ENCODE measurements around the gene EIPR1. TPM values are rescaled to one million over a fixed set of nuclear protein-coding genes. Genes with fewer than 3 reads are reported as not detected.
"Not testable (repeated sequence)": the region's sequence is repeated elsewhere in the genome, so short reads cannot be mapped to it uniquely, and the experiment has no call there.

Gene EIPR1
- total RNA-seq, 2 experiments from 2014 or later, result 39.1 to 42.7 TPM

- CTCF ChIA-PET, POLR2A ChIA-PET: not testable (repeated sequence)
These were observed 8.1 kb downstream of the EIPR1 start for GRCh38 chr2:3369340-3370181.

- POLR2A ChIA-PET, result no interaction called here
- CTCF ChIA-PET, result no interaction called here
These were observed 9.3 kb downstream of the EIPR1 start for GRCh38 chr2:3368261-3368722.

- ChIA-PET POLR2A (no interaction called here), CTCF (no interaction called here)
These were observed 12.4 kb downstream of the EIPR1 start for GRCh38 chr2:3365219-3365618.

- POLR2A ChIA-PET, result no interaction called here
- CTCF ChIA-PET, result interaction anchor here (0.6 kb wide), 1 partner anchor 199 kb away, joined by 3 read pairs; no protein-coding TSS in a partner anchor
These were observed 15.9 kb downstream of the EIPR1 start for GRCh38 chr2:3361518-3362389.

GRCh38 chr2:3357926-3358325, 19.7 kb downstream of the EIPR1 start:
- ChIA-PET POLR2A (no interaction called here), CTCF (no interaction called here)

- CTCF ChIA-PET, POLR2A ChIA-PET: not testable (repeated sequence)
These were observed 20.2 kb downstream of the EIPR1 start for GRCh38 chr2:3357446-3357845.

- ChIA-PET POLR2A (no interaction called here), CTCF (no interaction called here)
These were observed 20.8 kb downstream of the EIPR1 start for GRCh38 chr2:3356799-3357198.

- POLR2A ChIA-PET, result no interaction called here
- CTCF ChIA-PET, result no interaction called here
These were observed 21.6 kb downstream of the EIPR1 start for GRCh38 chr2:3355951-3356569.

- ChIA-PET POLR2A (no interaction called here), CTCF (no interaction called here)
These were observed 22.6 kb downstream of the EIPR1 start for GRCh38 chr2:3354986-3355385.

GRCh38 chr2:3349211-3349693, 28.4 kb downstream of the EIPR1 start:
- POLR2A ChIA-PET, result interaction anchor here (0.6 kb wide), 1 partner anchor 44 kb away, joined by 5 read pairs; no protein-coding TSS in a partner anchor
- CTCF ChIA-PET, result no interaction called here

GRCh38 chr2:3348767-3349166, 28.9 kb downstream of the EIPR1 start:
- ChIA-PET POLR2A (interaction anchor here (0.6 kb wide), 1 partner anchor 45 kb away, joined by 5 read pairs; no protein-coding TSS in a partner anchor), CTCF (no interaction called here)

GRCh38 chr2:3345621-3346020, 32.0 kb downstream of the EIPR1 start:
- CTCF ChIA-PET, result no interaction called here
- POLR2A ChIA-PET, result no interaction called here

GRCh38 chr2:3344897-3345296, 32.7 kb downstream of the EIPR1 start:
- POLR2A ChIA-PET, result no interaction called here

GRCh38 chr2:3343012-3343411, 34.6 kb downstream of the EIPR1 start:
- CTCF ChIA-PET, result no interaction called here
- POLR2A ChIA-PET, result no interaction called here

More at GRCh38 chr2:3344897-3345296, 32.7 kb downstream of the EIPR1 start:
- CTCF ChIA-PET, result no interaction called here

- POLR2A ChIA-PET, result no interaction called here
- CTCF ChIA-PET, result interaction anchor here (0.7 kb wide), 1 partner anchor 18 kb away, joined by 3 read pairs; no protein-coding TSS in a partner anchor
These were observed 35.3 kb downstream of the EIPR1 start for GRCh38 chr2:3342324-3342723.

- CTCF ChIA-PET, result no interaction called here
These were observed 36.3 kb downstream of the EIPR1 start for GRCh38 chr2:3341336-3341735.

GRCh38 chr2:3340144-3340543, 37.5 kb downstream of the EIPR1 start:
- CTCF ChIA-PET, result no interaction called here
- POLR2A ChIA-PET, result no interaction called here

More at GRCh38 chr2:3341336-3341735, 36.3 kb downstream of the EIPR1 start:
- POLR2A ChIA-PET, result no interaction called here

- ChIA-PET CTCF (no interaction called here), POLR2A (no interaction called here)
These were observed 39.3 kb downstream of the EIPR1 start for GRCh38 chr2:3338340-3338739.

GRCh38 chr2:3336844-3337243, 40.8 kb downstream of the EIPR1 start:
- ChIA-PET POLR2A (no interaction called here), CTCF (no interaction called here)
